Liver (tissue), 9 donors: ENCODE results near the gene GGTLC1. TPM values are rescaled to one million over a fixed set of nuclear protein-coding genes. Genes with fewer than 3 reads are reported as not detected.
"Not testable (repeated sequence)": the region's sequence is repeated elsewhere in the genome, so short reads cannot be mapped to it uniquely, and the experiment has no call there.

ENCODE experiments used
- DNase-seq: peaks from one replicate; pipeline ENCODE4 v3.0.0-alpha.2; 2017; ENCODE audit warnings: low spot score
- H3K27ac ChIP-seq, 2 donors: one replicate each; pipeline ENCODE4 v1.7.0; 2013; ENCODE audit warnings: inconsistent platforms in 2 of 2, low read length in 2 of 2, control low read depth in 1 of 2, low read depth in 1 of 2, mild to moderate bottlenecking in 1 of 2
- H3K27me3 ChIP-seq, 4 donors: one replicate each; pipeline versions ENCODE4 v1.6.1 to v1.7.0; 2013; ENCODE audit warnings: low read length in 3 of 4, inconsistent platforms in 1 of 4, mild to moderate bottlenecking in 1 of 4, moderate library complexity in 1 of 4; ENCODE audit not compliant: control insufficient read depth in 4 of 4, insufficient read depth in 4 of 4
- H3K36me3 ChIP-seq, 4 donors: one replicate each; pipeline versions ENCODE4 v1.6.1 to v1.7.0; 2013; ENCODE audit warnings: low read length in 3 of 4, mild to moderate bottlenecking in 3 of 4, low read depth in 1 of 4, moderate library complexity in 1 of 4; ENCODE audit not compliant: control insufficient read depth in 4 of 4, insufficient read depth in 3 of 4
- H3K4me1 ChIP-seq, 4 donors: one replicate each; pipeline versions ENCODE4 v1.6.1 to v1.7.0; 2013; ENCODE audit warnings: low read length in 3 of 4, mild to moderate bottlenecking in 3 of 4, moderate library complexity in 1 of 4; ENCODE audit not compliant: control insufficient read depth in 4 of 4, insufficient read depth in 4 of 4
- H3K4me3 ChIP-seq, 3 donors: one replicate each; pipeline versions ENCODE4 v1.6.1 to v1.7.0; 2013; ENCODE audit warnings: low read length in 3 of 3, control low read depth in 1 of 3, low read depth in 1 of 3, mild to moderate bottlenecking in 1 of 3
- H3K9ac ChIP-seq, 2 donors: one replicate each; pipeline ENCODE4 v1.7.0; 2013; ENCODE audit warnings: low read length in 2 of 2, mild to moderate bottlenecking in 2 of 2, moderate library complexity in 2 of 2, control low read depth in 1 of 2, low read depth in 1 of 2
- H3K9me3 ChIP-seq, 4 donors: one replicate each; pipeline versions ENCODE4 v1.6.1 to v1.7.0; 2013; ENCODE audit warnings: low read length in 3 of 4; ENCODE audit not compliant: control insufficient read depth in 4 of 4
- EGR1 ChIP-seq, 2 donors: IDR thresholded peaks; 2 replicates each; pipeline ENCODE4 v1.6.1; 2016 to 2018; ENCODE audit warnings: antibody characterized with exemption in 2 of 2, low read depth in 2 of 2
- FOXA1 ChIP-seq: IDR thresholded peaks from 2 replicates; pipeline ENCODE4 v1.6.1; 2016; ENCODE audit warnings: antibody characterized with exemption
- FOXA2 ChIP-seq: IDR thresholded peaks from 2 replicates; pipeline ENCODE4 v1.6.1; 2016; ENCODE audit warnings: antibody characterized with exemption
- GABPA ChIP-seq, 2 donors: IDR thresholded peaks in 1 of 2; conservative IDR thresholded peaks in 1 of 2; 2 replicates each; pipeline ENCODE4 v1.6.1; 2016; ENCODE audit warnings: antibody characterized with exemption in 2 of 2, mild to moderate bottlenecking in 1 of 2, moderate library complexity in 1 of 2
- HNF4A ChIP-seq, 2 donors: conservative IDR thresholded peaks; 2 replicates each; pipeline ENCODE4 v1.6.1; 2016; ENCODE audit warnings: antibody characterized with exemption in 2 of 2, mild to moderate bottlenecking in 2 of 2
- HNF4G ChIP-seq: IDR thresholded peaks from 2 replicates; pipeline ENCODE4 v1.6.1; 2016; ENCODE audit warnings: antibody characterized with exemption
- JUND ChIP-seq, 2 donors: IDR thresholded peaks; 2 replicates each; pipeline ENCODE4 v1.6.1; 2016; ENCODE audit warnings: antibody characterized with exemption in 2 of 2
- NR2F2 ChIP-seq: IDR thresholded peaks from 2 replicates; pipeline ENCODE4 v1.6.1; 2016; ENCODE audit warnings: antibody characterized with exemption
- RAD21 ChIP-seq, 2 donors: IDR thresholded peaks; 2 replicates each; pipeline ENCODE4 v1.6.1; 2016; ENCODE audit warnings: antibody characterized with exemption in 2 of 2, mild to moderate bottlenecking in 2 of 2
- RXRA ChIP-seq, 2 donors: IDR thresholded peaks; 2 replicates each; pipeline ENCODE4 v1.6.1; 2017 to 2018; ENCODE audit warnings: antibody characterized with exemption in 2 of 2, mild to moderate bottlenecking in 1 of 2
- TAF1 ChIP-seq: conservative IDR thresholded peaks from 2 replicates; pipeline ENCODE4 v1.6.1; 2016; ENCODE audit warnings: antibody characterized with exemption, mild to moderate bottlenecking
- YY1 ChIP-seq: IDR thresholded peaks from 2 replicates; pipeline ENCODE4 v1.6.1; 2016; ENCODE audit warnings: antibody characterized with exemption, mild to moderate bottlenecking
- WGBS: extraction: QIAGEN DNeasy Blood & Tissue Kit; methylation state at CpG from one replicate; pipeline ENCODE4 v1.1.7; 2013; 5-methylcytosine and 5-hydroxymethylcytosine counted together
- polyA plus RNA-seq, 2 donors: library from polyadenylated mRNA; stranded (reverse) in 1 of 2; unstranded in 1 of 2; fragments of 200-250 nt in 1 of 2; fragments of >200 nt in 1 of 2; fragmentation: Nextera tagmentation in 1 of 2; extraction: Ambion mirVana in 1 of 2; gene quantifications; one replicate each; pipeline versions ENCODE4 v1.2.1 to v1.2.3, GENCODE V29; 2013 to 2015
- total RNA-seq, 2 donors: library from RNA; depleted of rRNA; stranded (reverse); fragments of >200 nt; gene quantifications; one replicate each; pipeline ENCODE4 v1.2.3, GENCODE V29; 2014
- TF ChIP-seq, protein P1 (sequence below): fragments of 150-350 bp; IDR thresholded peaks from 2 replicates; pipeline ENCODE4 v1.5.1; 2017; ENCODE audit warnings: improper control_type of control experiment, low read depth, low read length; ENCODE audit not compliant: missing input control
- TF ChIP-seq, protein P2 (sequence below): IDR thresholded peaks from 2 replicates; pipeline ENCODE4 v1.6.1; 2016; ENCODE audit warnings: antibody characterized with exemption
- TF ChIP-seq, protein P3 (sequence below): IDR thresholded peaks from 2 replicates; pipeline ENCODE4 v1.6.1; 2016; ENCODE audit warnings: antibody characterized with exemption, mild to moderate bottlenecking
- donor health status: healthy.
- donor health status: healthy.
- donor health status: healthy.
- donor health status: healthy.
- donor health status: healthy.

Gene GGTLC1
- total and polyA plus RNA-seq, 4 donors, result not detected

DNA sequence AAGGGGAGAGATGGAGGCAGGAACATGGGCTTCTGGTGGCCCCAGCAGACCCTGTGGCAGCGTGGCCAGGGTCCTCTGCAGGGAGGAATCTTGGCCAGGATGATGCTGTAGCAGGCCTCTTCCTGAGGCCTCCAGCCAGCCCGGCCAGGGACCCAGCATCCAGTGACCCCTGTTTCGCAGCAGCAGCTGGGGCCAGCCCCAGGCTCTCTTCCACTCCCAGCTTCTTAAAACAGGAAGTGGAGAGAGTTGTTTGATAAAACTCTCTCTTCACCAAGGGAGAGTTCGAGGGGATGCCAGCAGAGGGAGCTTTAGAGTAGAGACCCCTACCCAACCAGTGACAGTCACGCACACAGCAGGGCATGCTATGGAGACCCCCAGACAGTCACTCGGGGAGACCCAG is 10.1 kb downstream of the GGTLC1 start:
- H3K27me3 ChIP-seq, H3K27ac ChIP-seq, H3K4me3 ChIP-seq, DNase-seq, H3K9me3 ChIP-seq, H3K36me3 ChIP-seq, H3K9ac ChIP-seq, H3K4me1 ChIP-seq: not testable (repeated sequence)
- WGBS, result 60% methylated on average over 6 of the region's 6 CpGs
- TF ChIP-seq RXRA (IDR thresholded peaks at IDR 0.05), result peak; percentile 40 to 51

DNA sequence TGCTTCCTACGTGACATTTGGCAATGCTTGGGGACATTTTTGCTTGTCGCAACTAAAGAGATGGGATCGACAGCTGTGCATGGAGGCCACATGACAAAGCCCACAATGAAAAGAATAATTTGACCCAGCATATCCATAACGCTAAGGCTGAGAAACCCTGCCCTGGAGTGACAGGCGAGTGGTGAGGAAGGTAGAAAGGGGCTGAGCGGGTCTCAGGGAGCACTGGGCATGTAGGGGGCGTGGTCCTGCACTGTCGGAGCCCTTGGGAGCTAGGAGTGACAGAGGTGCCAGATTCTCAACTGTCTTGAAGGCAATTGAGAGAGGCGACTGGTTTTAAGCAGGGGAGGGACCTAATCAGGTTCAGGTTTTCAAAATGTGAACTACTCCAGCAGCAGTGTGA is 13.6 kb downstream of the GGTLC1 start:
- TF ChIP-seq, protein P1, sequence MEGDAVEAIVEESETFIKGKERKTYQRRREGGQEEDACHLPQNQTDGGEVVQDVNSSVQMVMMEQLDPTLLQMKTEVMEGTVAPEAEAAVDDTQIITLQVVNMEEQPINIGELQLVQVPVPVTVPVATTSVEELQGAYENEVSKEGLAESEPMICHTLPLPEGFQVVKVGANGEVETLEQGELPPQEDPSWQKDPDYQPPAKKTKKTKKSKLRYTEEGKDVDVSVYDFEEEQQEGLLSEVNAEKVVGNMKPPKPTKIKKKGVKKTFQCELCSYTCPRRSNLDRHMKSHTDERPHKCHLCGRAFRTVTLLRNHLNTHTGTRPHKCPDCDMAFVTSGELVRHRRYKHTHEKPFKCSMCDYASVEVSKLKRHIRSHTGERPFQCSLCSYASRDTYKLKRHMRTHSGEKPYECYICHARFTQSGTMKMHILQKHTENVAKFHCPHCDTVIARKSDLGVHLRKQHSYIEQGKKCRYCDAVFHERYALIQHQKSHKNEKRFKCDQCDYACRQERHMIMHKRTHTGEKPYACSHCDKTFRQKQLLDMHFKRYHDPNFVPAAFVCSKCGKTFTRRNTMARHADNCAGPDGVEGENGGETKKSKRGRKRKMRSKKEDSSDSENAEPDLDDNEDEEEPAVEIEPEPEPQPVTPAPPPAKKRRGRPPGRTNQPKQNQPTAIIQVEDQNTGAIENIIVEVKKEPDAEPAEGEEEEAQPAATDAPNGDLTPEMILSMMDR, result no peak
- TF ChIP-seq, protein P2, sequence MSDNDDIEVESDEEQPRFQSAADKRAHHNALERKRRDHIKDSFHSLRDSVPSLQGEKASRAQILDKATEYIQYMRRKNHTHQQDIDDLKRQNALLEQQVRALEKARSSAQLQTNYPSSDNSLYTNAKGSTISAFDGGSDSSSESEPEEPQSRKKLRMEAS, result no peak
- TF ChIP-seq NR2F2, result no peak

DNA sequence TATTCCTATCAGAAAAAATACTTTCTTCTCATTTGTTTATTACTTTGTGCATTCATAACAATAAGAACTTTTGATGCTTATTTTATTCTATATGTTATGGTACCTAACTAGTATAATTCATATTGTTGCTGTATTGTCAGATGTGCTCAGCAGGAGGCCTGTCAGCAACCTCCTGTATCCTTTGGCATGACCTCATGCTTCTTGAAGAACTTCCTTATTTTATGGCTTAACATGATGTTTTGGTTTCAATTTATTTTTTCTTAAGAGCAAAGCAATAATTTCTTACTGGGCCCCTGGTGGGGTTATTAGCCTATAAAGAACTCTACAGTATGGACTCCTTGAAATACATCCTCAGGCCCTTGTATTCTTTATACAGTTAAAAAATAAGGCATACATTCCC is 17.3 kb downstream of the GGTLC1 start:
- TF ChIP-seq FOXA2, result no peak
- no peak for TF ChIP-seq FOXA1
- TF ChIP-seq YY1, result no peak
- no peaks in the 10 kb centered on the region for H3K27me3 ChIP-seq
- H3K27ac ChIP-seq, result no peak overlapping the region
- H3K4me1 ChIP-seq, result no peaks in the 10 kb centered on the region
- no peaks in the 10 kb centered on the region for H3K9me3 ChIP-seq
- no peak for DNase-seq
- H3K36me3 ChIP-seq, result no peaks in the 10 kb centered on the region
- no peak overlapping the region for H3K9ac ChIP-seq
- H3K4me3 ChIP-seq, result no peak overlapping the region

More for the DNA sequence above, 13.6 kb downstream of the GGTLC1 start:
- 67% methylated on average over 9 of the region's 9 CpGs for WGBS
- H3K36me3 ChIP-seq, result no peaks in the 10 kb centered on the region
- no peaks in the 10 kb centered on the region for H3K9me3 ChIP-seq
- no peak overlapping the region for H3K4me3 ChIP-seq
- no peaks in the 10 kb centered on the region for H3K4me1 ChIP-seq
- DNase-seq, result no peak
- no peaks in the 10 kb centered on the region for H3K27me3 ChIP-seq
- no peak overlapping the region for H3K27ac ChIP-seq
- H3K9ac ChIP-seq, result no peak overlapping the region

DNA sequence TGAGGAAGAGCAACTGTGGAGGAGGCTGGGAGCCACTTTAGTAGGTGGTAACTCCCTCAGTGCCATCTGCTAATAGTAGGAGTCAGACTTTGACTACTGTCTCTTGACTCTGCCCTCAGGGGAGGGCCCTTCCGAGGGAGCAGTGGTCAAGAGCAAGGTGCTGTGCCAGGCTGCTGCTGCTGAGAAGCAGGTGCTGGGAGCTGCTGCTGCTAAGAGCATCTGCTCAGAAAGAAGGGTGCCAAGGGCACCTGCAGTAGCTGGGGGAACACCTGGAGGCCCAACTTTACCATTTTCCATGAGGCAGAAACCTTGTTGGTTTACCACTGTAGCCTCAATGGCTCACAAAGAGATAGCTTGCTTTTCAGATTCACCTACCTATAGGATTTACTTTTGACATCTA is 18.5 kb downstream of the GGTLC1 start:
- Histone ChIP-seq H3K36me3 (no peaks in the 10 kb centered on the region), H3K9ac (no peak overlapping the region), H3K9me3 (no peaks in the 10 kb centered on the region), H3K27me3 (no peaks in the 10 kb centered on the region), H3K27ac (no peak overlapping the region), H3K4me3 (no peak overlapping the region), H3K4me1 (no peaks in the 10 kb centered on the region)
- DNase-seq, result no peak
- 77% methylated on average over 1 of the region's 1 CpG for WGBS
- TF ChIP-seq RXRA (IDR thresholded peaks at IDR 0.05) (no peak), GABPA (IDR thresholded peaks at IDR 0.05 in 1 of 2, conservative IDR thresholded peaks at IDR 0.05 in 1 of 2) (no peak), HNF4A (conservative IDR thresholded peaks at IDR 0.05) (no peak), JUND (IDR thresholded peaks at IDR 0.05) (no peak), TAF1 (no peak), FOXA2 (no peak), FOXA1 (no peak), RAD21 (IDR thresholded peaks at IDR 0.05) (no peak), HNF4G (no peak), YY1 (no peak), EGR1 (IDR thresholded peaks at IDR 0.05; ENCODE audit: low read depth in 2 of 2) (no peak)
- TF ChIP-seq, protein P1, result no peak
- TF ChIP-seq, protein P3, sequence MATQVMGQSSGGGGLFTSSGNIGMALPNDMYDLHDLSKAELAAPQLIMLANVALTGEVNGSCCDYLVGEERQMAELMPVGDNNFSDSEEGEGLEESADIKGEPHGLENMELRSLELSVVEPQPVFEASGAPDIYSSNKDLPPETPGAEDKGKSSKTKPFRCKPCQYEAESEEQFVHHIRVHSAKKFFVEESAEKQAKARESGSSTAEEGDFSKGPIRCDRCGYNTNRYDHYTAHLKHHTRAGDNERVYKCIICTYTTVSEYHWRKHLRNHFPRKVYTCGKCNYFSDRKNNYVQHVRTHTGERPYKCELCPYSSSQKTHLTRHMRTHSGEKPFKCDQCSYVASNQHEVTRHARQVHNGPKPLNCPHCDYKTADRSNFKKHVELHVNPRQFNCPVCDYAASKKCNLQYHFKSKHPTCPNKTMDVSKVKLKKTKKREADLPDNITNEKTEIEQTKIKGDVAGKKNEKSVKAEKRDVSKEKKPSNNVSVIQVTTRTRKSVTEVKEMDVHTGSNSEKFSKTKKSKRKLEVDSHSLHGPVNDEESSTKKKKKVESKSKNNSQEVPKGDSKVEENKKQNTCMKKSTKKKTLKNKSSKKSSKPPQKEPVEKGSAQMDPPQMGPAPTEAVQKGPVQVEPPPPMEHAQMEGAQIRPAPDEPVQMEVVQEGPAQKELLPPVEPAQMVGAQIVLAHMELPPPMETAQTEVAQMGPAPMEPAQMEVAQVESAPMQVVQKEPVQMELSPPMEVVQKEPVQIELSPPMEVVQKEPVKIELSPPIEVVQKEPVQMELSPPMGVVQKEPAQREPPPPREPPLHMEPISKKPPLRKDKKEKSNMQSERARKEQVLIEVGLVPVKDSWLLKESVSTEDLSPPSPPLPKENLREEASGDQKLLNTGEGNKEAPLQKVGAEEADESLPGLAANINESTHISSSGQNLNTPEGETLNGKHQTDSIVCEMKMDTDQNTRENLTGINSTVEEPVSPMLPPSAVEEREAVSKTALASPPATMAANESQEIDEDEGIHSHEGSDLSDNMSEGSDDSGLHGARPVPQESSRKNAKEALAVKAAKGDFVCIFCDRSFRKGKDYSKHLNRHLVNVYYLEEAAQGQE, result no peak
